ENCODE results near the gene LIM2. TPM values are rescaled to one million over a fixed set of nuclear protein-coding genes. Genes with fewer than 3 reads are reported as not detected.
"Not testable (repeated sequence)": the region's sequence is repeated elsewhere in the genome, so short reads cannot be mapped to it uniquely, and the experiment has no call there.

Gene LIM2
- total and polyA plus RNA-seq, 10 donors, result not detected

- intact Hi-C loops (cut with DNase I; ENCODE audit: low total_unique reads), result no loop called here
- 49 to 69% (median 63%) methylated on average over 3 of the region's 3 CpGs for WGBS, 5 donors
- peak; percentile 12 for DNase-seq
- Histone ChIP-seq H3K4me1 (peaks cover 0 to 31% (median 0%) of the 10 kb centered on the region in 6 donors), H3K36me3 (no peaks in the 10 kb centered on the region), H3K9me3 (peaks cover 0 to 4% (median 0%) of the 10 kb centered on the region in 8 donors), H3K27ac (peak overlapping the region in 4 of 8 donors; percentile 71 to 86 (median 81)), H3K4me3 (no peak overlapping the region), H3K27me3 (replicated peaks in 1 of 7) (peaks cover 0 to 9% (median 0%) of the 10 kb centered on the region in 7 donors)
- TF ChIP-seq CTCF (IDR thresholded peaks at IDR 0.05 in 8 of 11, conservative IDR thresholded peaks at IDR 0.05 in 3 of 11) (no peak), POLR2AphosphoS5 (IDR thresholded peaks at IDR 0.05) (no peak), POLR2A (IDR thresholded peaks at IDR 0.05) (no peak)
These were observed 42.4 kb upstream of the LIM2 start for GRCh38 chr19:51430221-51430620.

- Histone ChIP-seq H3K4me3 (no peak overlapping the region), H3K27me3 (replicated peaks in 1 of 7) (peaks cover 0 to 23% (median 0%) of the 10 kb centered on the region in 7 donors), H3K27ac (peak overlapping the region in 1 of 8 donors; percentile 45), H3K9me3 (peaks cover 0 to 4% (median 0%) of the 10 kb centered on the region in 8 donors), H3K4me1 (peaks cover 0 to 31% (median 0%) of the 10 kb centered on the region in 6 donors), H3K36me3 (no peaks in the 10 kb centered on the region)
- WGBS, 5 donors, result 47 to 67% (median 61%) methylated on average over 3 of the region's 3 CpGs
- DNase-seq, result peak; percentile 51
- TF ChIP-seq POLR2AphosphoS5 (IDR thresholded peaks at IDR 0.05) (no peak), CTCF (IDR thresholded peaks at IDR 0.05 in 8 of 11, conservative IDR thresholded peaks at IDR 0.05 in 3 of 11) (no peak), POLR2A (IDR thresholded peaks at IDR 0.05) (no peak)
- intact Hi-C loops (cut with DNase I; ENCODE audit: low total_unique reads), result no loop called here
These were observed 39.4 kb upstream of the LIM2 start for GRCh38 chr19:51427201-51427600.

- Histone ChIP-seq H3K4me3 (peak overlapping the region in 3 of 8 donors; percentile 5 to 45 (median 14)), H3K4me1 (peaks cover 3 to 48% (median 24%) of the 10 kb centered on the region in 6 donors), H3K27ac (no peak overlapping the region), H3K36me3 (no peaks in the 10 kb centered on the region), H3K9me3 (no peaks in the 10 kb centered on the region), H3K27me3 (replicated peaks in 1 of 7) (peaks cover 0 to 49% (median 9%) of the 10 kb centered on the region in 7 donors)
- DNase-seq, result peak; percentile 97
- WGBS, 5 donors, result 6 to 10% (median 8%) methylated on average over 17 to 19 of the region's 19 CpGs
- intact Hi-C loops (cut with DNase I; ENCODE audit: low total_unique reads), result no loop called here
- TF ChIP-seq POLR2A (IDR thresholded peaks at IDR 0.05), result no peak
- TF ChIP-seq CTCF (IDR thresholded peaks at IDR 0.05 in 8 of 11, conservative IDR thresholded peaks at IDR 0.05 in 3 of 11), result peak; percentile 89 to 99 (median 98)
- peak in 2 of 3 donors; percentile 52 to 76 for TF ChIP-seq POLR2AphosphoS5 (IDR thresholded peaks at IDR 0.05)
These were observed 34.3 kb upstream of the LIM2 start for GRCh38 chr19:51422053-51422448.

- H3K27ac ChIP-seq, result no peak overlapping the region
- no peaks in the 10 kb centered on the region for H3K36me3 ChIP-seq
- 2 to 11% (median 3%) methylated on average over 35 to 39 of the region's 39 CpGs for WGBS, 5 donors
- TF ChIP-seq POLR2A (IDR thresholded peaks at IDR 0.05) (no peak), POLR2AphosphoS5 (IDR thresholded peaks at IDR 0.05) (no peak), CTCF (IDR thresholded peaks at IDR 0.05 in 8 of 11, conservative IDR thresholded peaks at IDR 0.05 in 3 of 11) (no peak)
- peak overlapping the region in 3 of 8 donors; percentile 5 to 45 (median 14) for H3K4me3 ChIP-seq
- intact Hi-C loops (cut with DNase I; ENCODE audit: low total_unique reads), result no loop called here
- H3K9me3 ChIP-seq, result no peaks in the 10 kb centered on the region
- DNase-seq, result no peak
- H3K27me3 ChIP-seq (replicated peaks in 1 of 7), result peaks cover 0 to 48% (median 9%) of the 10 kb centered on the region in 7 donors
- H3K4me1 ChIP-seq, result peaks cover 3 to 54% (median 29%) of the 10 kb centered on the region in 6 donors
These were observed 33.7 kb upstream of the LIM2 start for GRCh38 chr19:51421229-51422052.

GRCh38 chr19:51420511-51420910 lies 32.7 kb upstream of the LIM2 start:
- H3K27ac ChIP-seq; intact Hi-C loops (cut with DNase I; ENCODE audit: low total_unique reads); H3K4me3 ChIP-seq; DNase-seq; H3K36me3 ChIP-seq; H3K9me3 ChIP-seq: not testable (repeated sequence)
- Histone ChIP-seq H3K4me1 (peaks cover 3 to 64% (median 37%) of the 10 kb centered on the region in 6 donors), H3K27me3 (replicated peaks in 1 of 7) (peaks cover 0 to 40% (median 9%) of the 10 kb centered on the region in 7 donors)
- WGBS, 5 donors, result 83 to 90% (median 84%) methylated on average over 11 of the region's 11 CpGs
